WTC11 (cell line): ENCODE results near the gene KBTBD8. TPM values are rescaled to one million over a fixed set of nuclear protein-coding genes. Genes with fewer than 3 reads are reported as not detected.
A peak's percentile ranks its signal among the peaks of the same experiment; 100 is the strongest.

Experiments
- ATAC-seq: fragments of 200-7000 bp; cut with Tn5 transposase; 2 replicates; pipeline ENCODE4 v1.10.0; 2021; ENCODE audit warnings: mild to moderate bottlenecking, moderate library complexity
- CTCF ChIA-PET: fragments of 300-600 bp; sonication (Branson Sonifier 250); formaldehyde crosslinking; loops from one replicate; lab custom pipeline; 2021; ENCODE audit warnings: antibody characterized with exemption; lab: Charles Lee
- POLR2A ChIA-PET: fragments of 350-600 bp; sonication (Branson Sonifier 250); formaldehyde crosslinking; loops from one replicate; lab custom pipeline; 2021; ENCODE audit warnings: antibody characterized with exemption; lab: Charles Lee
- DNase-seq: peaks from one replicate; pipeline ENCODE4 v3.0.0; 2021; ENCODE audit warnings: low spot score
- H3K27ac Mint-ChIP-seq: 2 replicates; pipeline ENCODE4 v1.8.0; 2021; ENCODE audit warnings: mixed read lengths
- H3K27me3 Mint-ChIP-seq: 2 replicates; pipeline ENCODE4 v1.8.0; 2021; ENCODE audit warnings: low read depth, mild to moderate bottlenecking, moderate library complexity, mixed read lengths
- H3K36me3 Mint-ChIP-seq: 2 replicates; pipeline ENCODE4 v1.8.0; 2021; ENCODE audit warnings: mixed read lengths
- H3K4me1 Mint-ChIP-seq: 2 replicates; pipeline ENCODE4 v1.8.0; 2022; ENCODE audit warnings: mixed read lengths
- H3K4me3 Mint-ChIP-seq: 2 replicates; pipeline ENCODE4 v1.8.0; 2021; ENCODE audit warnings: mild to moderate bottlenecking, moderate library complexity, mixed read lengths
- H3K9me3 Mint-ChIP-seq: 2 replicates; pipeline ENCODE4 v1.8.0; 2021; ENCODE audit warnings: mixed read lengths
- ELF4 ChIP-seq: sonication (generic); formaldehyde crosslinking; IDR thresholded peaks from 2 replicates; pipeline ENCODE4 v1.8.1; 2022; ENCODE audit warnings: low read depth, mild to moderate bottlenecking, moderate library complexity, missing genetic modification reagents
- FOXJ3 ChIP-seq: sonication (generic); formaldehyde crosslinking; IDR thresholded peaks from 2 replicates; pipeline ENCODE4 v1.9.0; 2021; ENCODE audit warnings: missing genetic modification reagents, mild to moderate bottlenecking, borderline replicate concordance
- FOXP1 ChIP-seq: sonication (generic); formaldehyde crosslinking; IDR thresholded peaks from 2 replicates; pipeline ENCODE4 v1.8.0; 2022; ENCODE audit warnings: missing genetic modification reagents, mild to moderate bottlenecking, moderate library complexity, borderline replicate concordance
- GRHL2 ChIP-seq: fragments of 250-450 bp; sonication (Bioruptor Pico); IDR thresholded peaks from 2 replicates; pipeline ENCODE4 v1.8.0; 2022; ENCODE audit warnings: mild to moderate bottlenecking, moderate library complexity; ENCODE audit not compliant: insufficient replicate concordance, severe bottlenecking
- GTF2I ChIP-seq: fragments of 250-450 bp; sonication (Bioruptor Pico); conservative IDR thresholded peaks from 2 replicates; pipeline ENCODE4 v1.4.0; 2021; ENCODE audit warnings: mild to moderate bottlenecking
- NR3C1 ChIP-seq: sonication (generic); formaldehyde crosslinking; conservative IDR thresholded peaks from 2 replicates; pipeline ENCODE4 v1.8.1; 2023; ENCODE audit warnings: low read depth, mild to moderate bottlenecking, missing genetic modification reagents
- OVOL2 ChIP-seq: fragments of 250-450 bp; sonication (Bioruptor Pico); IDR thresholded peaks from 2 replicates; pipeline ENCODE4 v1.9.0; 2021; ENCODE audit warnings: mild to moderate bottlenecking, borderline replicate concordance
- RORB ChIP-seq: fragments of 250-450 bp; sonication (Bioruptor Pico); IDR thresholded peaks from 2 replicates; pipeline ENCODE4 v1.9.0; 2021; ENCODE audit warnings: mild to moderate bottlenecking
- SOX15 ChIP-seq: fragments of 250-450 bp; sonication (Bioruptor Pico); IDR thresholded peaks from 2 replicates; pipeline ENCODE4 v1.9.0; 2021; ENCODE audit warnings: mild to moderate bottlenecking
- TEAD4 ChIP-seq: sonication (generic); formaldehyde crosslinking; IDR thresholded peaks from 2 replicates; pipeline ENCODE4 v1.8.0; 2022; ENCODE audit warnings: mild to moderate bottlenecking, missing genetic modification reagents
- ZBTB21 ChIP-seq: sonication (generic); formaldehyde crosslinking; IDR thresholded peaks from 2 replicates; pipeline ENCODE4 v1.8.1; 2023; ENCODE audit warnings: mild to moderate bottlenecking, missing genetic modification reagents, borderline replicate concordance
- ZNF121 ChIP-seq: sonication (generic); formaldehyde crosslinking; IDR thresholded peaks from 2 replicates; pipeline ENCODE4 v1.8.0; 2023; ENCODE audit warnings: missing genetic modification reagents
- ZNF138 ChIP-seq: sonication (generic); formaldehyde crosslinking; conservative IDR thresholded peaks from 2 replicates; pipeline ENCODE4 v1.8.1; 2022; ENCODE audit warnings: mild to moderate bottlenecking, moderate library complexity, missing genetic modification reagents
- ZNF232 ChIP-seq: sonication (generic); formaldehyde crosslinking; IDR thresholded peaks from 2 replicates; pipeline ENCODE4 v1.8.0; 2022; ENCODE audit warnings: mild to moderate bottlenecking, missing genetic modification reagents
- ZNF263 ChIP-seq: sonication (generic); formaldehyde crosslinking; IDR thresholded peaks from 2 replicates; pipeline ENCODE4 v1.8.1; 2022; ENCODE audit warnings: low read depth, mild to moderate bottlenecking, moderate library complexity, missing genetic modification reagents
- ZNF423 ChIP-seq: fragments of 250-450 bp; sonication (Bioruptor Pico); IDR thresholded peaks from 2 replicates; pipeline ENCODE4 v2.1.2; 2022; ENCODE audit warnings: mild to moderate bottlenecking, moderate library complexity
- total RNA-seq: library from RNA; stranded (reverse); gene quantifications from 3 replicates; pipeline ENCODE4 v1.2.3, GENCODE V29; 2021
- TF ChIP-seq, protein P1 (sequence below): sonication (generic); formaldehyde crosslinking; IDR thresholded peaks from 2 replicates; pipeline ENCODE4 v1.8.0; 2022; ENCODE audit warnings: mild to moderate bottlenecking, missing genetic modification reagents
- TF ChIP-seq, protein P2 (sequence below): sonication (generic); formaldehyde crosslinking; IDR thresholded peaks from 2 replicates; pipeline ENCODE4 v1.8.0; 2022; ENCODE audit warnings: mild to moderate bottlenecking, missing genetic modification reagents
- TF ChIP-seq, protein P3 (sequence below): fragments of 250-450 bp; sonication (Bioruptor Pico); conservative IDR thresholded peaks from 2 replicates; pipeline ENCODE4 v1.9.0; 2021; ENCODE audit warnings: mild to moderate bottlenecking
- TF ChIP-seq, protein P4 (sequence below): sonication (generic); formaldehyde crosslinking; IDR thresholded peaks from 2 replicates; pipeline ENCODE4 v1.8.0; 2023; ENCODE audit warnings: mild to moderate bottlenecking, missing genetic modification reagents
- TF ChIP-seq, protein P5 (sequence below): sonication (generic); formaldehyde crosslinking; IDR thresholded peaks from 2 replicates; pipeline ENCODE4 v1.8.0; 2022; ENCODE audit warnings: mild to moderate bottlenecking, missing genetic modification reagents
- TF ChIP-seq, protein P6 (sequence below): sonication (generic); formaldehyde crosslinking; IDR thresholded peaks from 2 replicates; pipeline ENCODE4 v1.8.1; 2023; ENCODE audit warnings: mild to moderate bottlenecking, missing genetic modification reagents, moderate library complexity

The KBTBD8 gene
- total RNA-seq, 1 experiment from 2014 or later, result 15.0 TPM

DNA sequence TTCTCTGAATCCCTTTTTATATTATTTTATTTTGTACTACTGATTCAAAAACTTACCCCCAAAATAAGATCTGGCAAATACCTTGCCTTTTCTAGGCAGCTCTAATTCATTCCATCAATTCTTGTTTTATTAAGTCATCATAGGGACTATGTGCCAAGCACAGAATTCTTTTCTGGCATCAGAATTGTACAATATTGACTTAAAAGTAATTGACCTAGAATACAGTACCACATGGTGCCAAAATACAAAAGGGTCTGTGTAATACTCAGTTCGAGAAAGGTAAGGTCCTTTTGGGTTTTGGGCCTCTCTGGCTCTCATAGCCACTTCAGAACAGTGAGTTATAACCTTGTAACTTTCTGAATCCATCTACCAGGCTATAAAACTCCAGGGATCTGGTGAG, 46.2 kb downstream of the KBTBD8 start:
- CTCF ChIA-PET, result interaction anchor here (1.7 kb wide), 2 partner anchors 55 to 70 kb away, joined by 7 read pairs; no protein-coding TSS in a partner anchor

DNA sequence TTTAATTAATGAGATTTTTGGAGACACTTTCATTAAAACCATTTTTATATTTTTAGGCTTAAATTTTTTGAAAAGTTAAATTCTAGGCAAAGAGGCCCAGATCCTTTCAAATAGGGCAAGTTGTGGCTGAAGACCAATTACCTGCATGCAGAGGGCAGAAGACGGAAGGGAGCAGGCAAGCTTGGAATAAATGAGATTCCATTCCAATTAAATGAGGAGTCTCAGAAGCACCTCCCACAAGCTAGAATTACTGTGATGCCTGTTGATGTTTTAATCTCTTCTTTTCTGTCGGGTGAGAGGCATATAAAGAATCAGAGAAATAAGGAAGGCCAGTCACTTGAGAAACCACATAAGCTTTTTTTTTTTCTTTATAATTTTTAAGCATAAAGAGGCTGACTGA, 46.8 kb downstream of the KBTBD8 start:
- POLR2A ChIA-PET, result no interaction called here
- H3K36me3 Mint-ChIP-seq, result no peaks in the 10 kb centered on the region
- H3K27ac Mint-ChIP-seq, result no peak overlapping the region
- no peak for DNase-seq
- H3K9me3 Mint-ChIP-seq, result peaks cover 2% of the 10 kb centered on the region
- TF ChIP-seq ZNF138 (CRISPR knock-in tag) (no peak), FOXJ3 (CRISPR knock-in tag) (no peak), TEAD4 (CRISPR knock-in tag) (no peak)
- TF ChIP-seq, protein P1, sequence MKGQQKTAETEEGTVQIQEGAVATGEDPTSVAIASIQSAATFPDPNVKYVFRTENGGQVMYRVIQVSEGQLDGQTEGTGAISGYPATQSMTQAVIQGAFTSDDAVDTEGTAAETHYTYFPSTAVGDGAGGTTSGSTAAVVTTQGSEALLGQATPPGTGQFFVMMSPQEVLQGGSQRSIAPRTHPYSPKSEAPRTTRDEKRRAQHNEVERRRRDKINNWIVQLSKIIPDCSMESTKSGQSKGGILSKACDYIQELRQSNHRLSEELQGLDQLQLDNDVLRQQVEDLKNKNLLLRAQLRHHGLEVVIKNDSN (CRISPR knock-in tag), result no peak
- H3K4me1 Mint-ChIP-seq, result peaks cover 17% of the 10 kb centered on the region
- no peak overlapping the region for H3K4me3 Mint-ChIP-seq
- peak; percentile 79 for ATAC-seq
- no peaks in the 10 kb centered on the region; the same call in 1 of the 2 replicates for H3K27me3 Mint-ChIP-seq
- CTCF ChIA-PET, result interaction anchor here (1.2 to 1.9 kb wide), 5 partner anchors 56 to 107 kb away, joined by 4 to 8 read pairs (median 7); no protein-coding TSS in a partner anchor

More for the DNA sequence above, 46.2 kb downstream of the KBTBD8 start:
- no peak overlapping the region for H3K27ac Mint-ChIP-seq
- no peaks in the 10 kb centered on the region for H3K9me3 Mint-ChIP-seq
- no peak overlapping the region for H3K4me3 Mint-ChIP-seq
- POLR2A ChIA-PET, result no interaction called here
- H3K4me1 Mint-ChIP-seq, result peaks cover 17% of the 10 kb centered on the region
- no peaks in the 10 kb centered on the region for H3K36me3 Mint-ChIP-seq
- DNase-seq (no peak), ATAC-seq (no peak)
- no peaks in the 10 kb centered on the region; the same call in 1 of the 2 replicates for H3K27me3 Mint-ChIP-seq
- no peak for TF ChIP-seq GRHL2
- no peak for TF ChIP-seq NR3C1 (CRISPR knock-in tag)
- TF ChIP-seq ZNF232 (CRISPR knock-in tag), result no peak
- TF ChIP-seq ZNF423, result no peak
- TF ChIP-seq, protein P2, sequence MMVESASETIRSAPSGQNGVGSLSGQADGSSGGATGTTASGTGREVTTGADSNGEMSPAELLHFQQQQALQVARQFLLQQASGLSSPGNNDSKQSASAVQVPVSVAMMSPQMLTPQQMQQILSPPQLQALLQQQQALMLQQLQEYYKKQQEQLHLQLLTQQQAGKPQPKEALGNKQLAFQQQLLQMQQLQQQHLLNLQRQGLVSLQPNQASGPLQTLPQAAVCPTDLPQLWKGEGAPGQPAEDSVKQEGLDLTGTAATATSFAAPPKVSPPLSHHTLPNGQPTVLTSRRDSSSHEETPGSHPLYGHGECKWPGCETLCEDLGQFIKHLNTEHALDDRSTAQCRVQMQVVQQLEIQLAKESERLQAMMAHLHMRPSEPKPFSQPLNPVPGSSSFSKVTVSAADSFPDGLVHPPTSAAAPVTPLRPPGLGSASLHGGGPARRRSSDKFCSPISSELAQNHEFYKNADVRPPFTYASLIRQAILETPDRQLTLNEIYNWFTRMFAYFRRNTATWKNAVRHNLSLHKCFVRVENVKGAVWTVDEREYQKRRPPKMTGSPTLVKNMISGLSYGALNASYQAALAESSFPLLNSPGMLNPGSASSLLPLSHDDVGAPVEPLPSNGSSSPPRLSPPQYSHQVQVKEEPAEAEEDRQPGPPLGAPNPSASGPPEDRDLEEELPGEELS (CRISPR knock-in tag), result no peak
- no peak for TF ChIP-seq FOXJ3 (CRISPR knock-in tag)
- no peak for TF ChIP-seq FOXP1 (CRISPR knock-in tag)
- no peak for TF ChIP-seq ZNF263 (CRISPR knock-in tag)

DNA sequence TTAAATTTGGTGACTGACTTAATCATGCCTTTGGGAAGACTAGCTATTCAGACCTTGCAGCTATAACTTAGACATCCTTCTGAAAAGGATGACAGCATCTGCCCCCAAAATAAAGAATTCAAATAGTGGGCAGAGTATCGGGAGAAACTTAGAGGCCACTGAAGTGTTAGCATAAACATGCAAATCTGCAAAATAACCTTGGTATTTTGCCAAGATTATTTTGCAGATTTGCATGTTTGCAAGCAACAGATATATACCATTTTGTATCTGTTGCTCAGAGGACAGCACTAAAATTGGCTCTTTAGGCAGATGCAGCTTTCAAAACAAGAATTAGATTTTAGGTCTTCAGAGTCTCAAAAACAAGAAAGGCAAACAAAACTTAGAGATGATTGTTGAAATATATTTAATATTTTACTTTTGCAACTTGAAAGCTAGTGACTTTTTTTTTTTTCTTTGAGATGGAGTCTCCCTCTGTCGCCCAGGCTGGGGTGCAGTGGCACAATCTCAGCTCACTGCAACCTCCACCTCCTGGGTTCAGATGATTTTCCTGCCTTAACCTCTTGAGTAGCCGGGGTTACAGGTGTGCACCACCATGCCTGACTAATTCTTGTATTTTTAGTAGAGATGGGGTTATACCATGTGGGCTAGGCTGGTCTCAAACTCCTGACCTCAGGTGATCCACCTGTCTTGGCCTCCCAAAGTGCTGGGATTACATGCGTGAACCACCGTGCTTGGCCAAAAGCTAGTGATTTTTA, 47.8 kb downstream of the KBTBD8 start:
- CTCF ChIA-PET, result interaction anchor here (1.2 to 1.9 kb wide), 5 partner anchors 57 to 108 kb away, joined by 4 to 8 read pairs (median 7); no protein-coding TSS in a partner anchor
- ATAC-seq (no peak), DNase-seq (no peak)
- no peak overlapping the region for H3K4me3 Mint-ChIP-seq
- no peaks in the 10 kb centered on the region; the same call in 1 of the 2 replicates for H3K27me3 Mint-ChIP-seq
- no peak overlapping the region for H3K27ac Mint-ChIP-seq
- H3K9me3 Mint-ChIP-seq, result peaks cover 11% of the 10 kb centered on the region
- H3K36me3 Mint-ChIP-seq, result no peaks in the 10 kb centered on the region
- H3K4me1 Mint-ChIP-seq, result peaks cover 17% of the 10 kb centered on the region
- POLR2A ChIA-PET, result no interaction called here
- no peak for TF ChIP-seq ZNF121
- no peak for TF ChIP-seq RORB (CRISPR knock-in tag)
- TF ChIP-seq GTF2I, result no peak
- TF ChIP-seq ZBTB21, result no peak
- TF ChIP-seq, protein P3, sequence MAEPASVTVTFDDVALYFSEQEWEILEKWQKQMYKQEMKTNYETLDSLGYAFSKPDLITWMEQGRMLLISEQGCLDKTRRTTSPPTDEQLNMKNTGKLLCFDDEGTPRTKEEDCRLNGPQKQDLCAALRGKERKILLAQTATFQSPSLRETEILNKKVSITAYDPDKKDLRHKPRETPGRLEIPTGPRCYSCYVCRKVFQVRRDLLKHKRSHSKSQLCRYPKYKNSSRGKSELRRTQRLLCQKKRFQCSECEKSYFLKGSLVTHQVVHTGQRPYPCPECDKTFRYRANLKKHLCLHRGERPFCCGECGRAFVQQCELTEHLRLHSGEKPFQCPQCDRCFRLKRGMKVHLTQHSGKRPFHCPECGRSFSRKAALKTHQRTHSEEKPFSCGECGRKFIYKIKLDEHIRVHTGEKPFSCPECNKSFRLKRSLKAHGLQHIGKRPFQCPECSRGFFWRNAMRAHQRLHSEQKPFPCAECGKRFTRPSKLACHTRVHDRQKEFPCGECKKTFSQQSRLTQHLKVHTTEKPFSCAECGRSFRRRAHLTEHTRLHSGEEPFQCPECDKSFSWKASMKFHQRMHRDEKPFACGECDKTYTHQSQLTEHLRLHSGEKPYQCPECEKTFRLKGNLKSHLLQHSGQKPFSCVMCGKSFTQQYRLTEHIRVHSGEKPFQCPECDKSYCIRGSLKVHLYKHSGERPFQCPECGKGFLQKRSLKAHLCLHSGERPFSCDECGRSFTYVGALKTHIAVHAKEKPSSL (CRISPR knock-in tag), result no peak
- TF ChIP-seq SOX15, result no peak
- no peak for TF ChIP-seq TEAD4 (CRISPR knock-in tag)
- TF ChIP-seq ELF4 (CRISPR knock-in tag), result no peak
- TF ChIP-seq, protein P4, sequence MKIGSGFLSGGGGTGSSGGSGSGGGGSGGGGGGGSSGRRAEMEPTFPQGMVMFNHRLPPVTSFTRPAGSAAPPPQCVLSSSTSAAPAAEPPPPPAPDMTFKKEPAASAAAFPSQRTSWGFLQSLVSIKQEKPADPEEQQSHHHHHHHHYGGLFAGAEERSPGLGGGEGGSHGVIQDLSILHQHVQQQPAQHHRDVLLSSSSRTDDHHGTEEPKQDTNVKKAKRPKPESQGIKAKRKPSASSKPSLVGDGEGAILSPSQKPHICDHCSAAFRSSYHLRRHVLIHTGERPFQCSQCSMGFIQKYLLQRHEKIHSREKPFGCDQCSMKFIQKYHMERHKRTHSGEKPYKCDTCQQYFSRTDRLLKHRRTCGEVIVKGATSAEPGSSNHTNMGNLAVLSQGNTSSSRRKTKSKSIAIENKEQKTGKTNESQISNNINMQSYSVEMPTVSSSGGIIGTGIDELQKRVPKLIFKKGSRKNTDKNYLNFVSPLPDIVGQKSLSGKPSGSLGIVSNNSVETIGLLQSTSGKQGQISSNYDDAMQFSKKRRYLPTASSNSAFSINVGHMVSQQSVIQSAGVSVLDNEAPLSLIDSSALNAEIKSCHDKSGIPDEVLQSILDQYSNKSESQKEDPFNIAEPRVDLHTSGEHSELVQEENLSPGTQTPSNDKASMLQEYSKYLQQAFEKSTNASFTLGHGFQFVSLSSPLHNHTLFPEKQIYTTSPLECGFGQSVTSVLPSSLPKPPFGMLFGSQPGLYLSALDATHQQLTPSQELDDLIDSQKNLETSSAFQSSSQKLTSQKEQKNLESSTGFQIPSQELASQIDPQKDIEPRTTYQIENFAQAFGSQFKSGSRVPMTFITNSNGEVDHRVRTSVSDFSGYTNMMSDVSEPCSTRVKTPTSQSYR (CRISPR knock-in tag), result no peak
- no peak for TF ChIP-seq OVOL2 (CRISPR knock-in tag)
- TF ChIP-seq, protein P5, sequence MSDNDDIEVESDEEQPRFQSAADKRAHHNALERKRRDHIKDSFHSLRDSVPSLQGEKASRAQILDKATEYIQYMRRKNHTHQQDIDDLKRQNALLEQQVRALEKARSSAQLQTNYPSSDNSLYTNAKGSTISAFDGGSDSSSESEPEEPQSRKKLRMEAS (CRISPR knock-in tag), result no peak
- TF ChIP-seq, protein P6, sequence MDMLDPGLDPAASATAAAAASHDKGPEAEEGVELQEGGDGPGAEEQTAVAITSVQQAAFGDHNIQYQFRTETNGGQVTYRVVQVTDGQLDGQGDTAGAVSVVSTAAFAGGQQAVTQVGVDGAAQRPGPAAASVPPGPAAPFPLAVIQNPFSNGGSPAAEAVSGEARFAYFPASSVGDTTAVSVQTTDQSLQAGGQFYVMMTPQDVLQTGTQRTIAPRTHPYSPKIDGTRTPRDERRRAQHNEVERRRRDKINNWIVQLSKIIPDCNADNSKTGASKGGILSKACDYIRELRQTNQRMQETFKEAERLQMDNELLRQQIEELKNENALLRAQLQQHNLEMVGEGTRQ (CRISPR knock-in tag), result no peak
